SKM-1 treated with dmso at 0.1 percent for 144 hours (cell line): ENCODE measurements around the gene CACNA1A.

Source experiments
- DNase-seq: peaks from one replicate; lab custom pipeline; 2025; ENCODE audit not compliant: unreplicated experiment; lab: John Stamatoyannopoulos, UW

The CACNA1A gene

GRCh38 chr19:13493516-13494310, 12.6 kb downstream of the CACNA1A start:
- DNase-seq = no peak

DNA sequence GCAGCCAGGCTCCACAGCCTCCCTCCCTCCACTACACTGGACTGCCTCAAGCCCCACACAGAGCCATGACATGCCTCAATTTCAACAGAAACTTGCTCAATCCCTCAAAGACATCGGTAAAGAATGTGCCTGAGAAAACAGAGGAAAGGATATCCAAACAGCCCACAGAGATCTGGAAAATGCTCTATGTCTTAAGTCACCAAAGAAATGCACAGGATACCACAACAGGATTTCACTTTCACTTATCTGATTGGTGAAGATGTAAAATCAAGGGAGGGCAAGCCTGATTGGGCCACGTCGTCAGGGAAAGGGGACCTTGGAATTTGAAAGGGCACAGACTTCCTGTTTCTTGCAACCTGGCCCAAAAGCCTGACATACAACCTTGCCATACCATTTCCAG, 14.2 kb downstream of the CACNA1A start:
- no peak for DNase-seq

DNA sequence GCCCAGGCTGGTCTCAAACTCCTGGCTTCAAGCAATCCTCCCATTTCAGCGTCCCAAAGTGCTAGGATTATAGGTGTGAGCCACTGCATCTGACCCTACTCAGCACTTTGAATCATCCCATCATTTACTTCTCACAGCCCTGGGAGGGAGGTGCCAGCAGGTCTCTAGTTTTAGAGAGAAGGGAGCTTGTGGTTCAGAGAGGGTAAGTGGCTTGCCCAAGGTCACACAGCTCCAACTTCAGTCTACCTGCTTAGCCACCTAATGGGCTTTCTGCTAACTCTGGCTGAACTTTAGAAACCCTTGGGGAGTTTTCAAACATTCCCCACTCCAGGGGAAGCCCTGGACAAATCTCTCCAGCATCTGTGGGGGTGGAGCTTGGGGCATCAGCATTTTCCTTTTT, 18.3 kb downstream of the CACNA1A start:
- DNase-seq = no peak

DNA sequence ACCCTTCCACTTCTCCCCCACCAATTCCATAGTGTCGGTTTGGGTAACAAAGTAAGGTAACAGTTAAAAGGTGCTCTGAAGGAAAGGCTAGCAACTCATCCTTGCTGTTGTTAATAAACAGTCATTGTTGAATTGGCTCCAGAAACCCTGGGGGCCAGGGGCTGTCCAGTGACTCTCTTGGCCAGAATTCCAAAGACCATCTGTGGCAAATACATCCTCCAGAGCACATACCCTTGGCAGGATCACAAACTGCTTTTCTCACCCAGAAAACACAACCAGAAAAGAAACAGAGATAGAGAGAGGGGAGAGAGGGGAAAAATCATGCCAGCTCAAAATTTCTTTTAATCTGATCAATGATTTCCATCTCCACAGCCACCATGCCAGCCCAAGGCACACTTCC, 22.1 kb downstream of the CACNA1A start:
- DNase-seq = no peak

GRCh38 chr19:13483215-13483614, 23.1 kb downstream of the CACNA1A start:
- no peak for DNase-seq

DNA sequence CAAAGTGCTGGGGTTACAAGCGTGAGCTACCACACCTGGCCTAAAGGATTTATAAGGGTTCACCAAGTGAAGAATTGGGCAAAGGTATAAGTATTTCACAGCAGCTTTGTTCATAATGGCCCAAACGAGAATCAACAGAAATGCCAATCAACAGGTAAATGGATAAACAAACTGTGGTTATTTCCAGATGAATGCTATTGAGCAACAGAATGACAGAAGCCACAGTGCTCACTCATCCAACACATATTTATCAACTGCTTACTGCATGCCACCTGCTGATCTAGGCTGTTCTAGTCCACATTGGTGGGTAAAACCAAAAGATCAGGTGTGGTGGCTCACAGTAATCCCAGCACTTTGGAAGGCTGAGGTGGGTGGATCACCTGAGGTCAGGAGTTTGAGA, 27.7 kb downstream of the CACNA1A start:
- no peak for DNase-seq

DNA sequence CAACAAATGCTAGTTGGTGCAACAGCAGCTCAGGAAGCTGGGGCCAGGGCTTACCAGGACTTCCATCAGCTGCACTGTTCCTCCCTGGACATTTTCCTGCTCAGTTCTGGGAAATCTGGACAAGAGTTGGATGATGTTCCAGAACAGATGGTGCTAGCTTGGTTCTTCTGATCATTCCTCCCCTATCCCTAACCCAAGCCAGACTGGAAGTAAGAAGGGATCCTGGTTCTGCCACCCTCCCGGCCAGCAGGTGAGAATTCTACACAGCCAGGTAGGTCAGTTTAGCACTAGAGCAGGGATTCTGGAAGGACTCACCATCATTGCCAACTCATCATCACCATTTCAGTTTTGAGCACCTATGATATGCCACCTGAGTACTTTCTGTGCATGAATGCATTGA, 30.2 kb downstream of the CACNA1A start:
- DNase-seq = no peak

DNA sequence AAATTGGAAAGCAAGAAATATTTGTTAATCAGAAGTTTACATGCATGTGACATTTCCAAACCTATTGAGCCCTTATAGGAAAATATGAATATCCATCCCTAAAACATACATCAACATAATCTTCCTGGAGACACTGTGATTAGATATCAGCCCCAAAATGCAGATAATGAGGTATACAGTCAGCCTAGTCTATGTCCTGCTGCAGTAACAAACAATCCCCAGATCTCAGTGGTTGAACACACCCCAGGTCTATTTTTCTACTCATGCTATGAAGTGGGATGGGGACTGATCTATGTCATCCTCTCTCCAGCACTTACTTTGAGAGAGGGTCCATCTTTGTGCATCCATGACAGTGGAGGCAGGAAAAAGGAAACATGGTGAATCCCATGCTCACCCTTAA, 31.2 kb downstream of the CACNA1A start:
- DNase-seq = no peak

- DNase-seq = no peak
Measured at GRCh38 chr19:13466697-13467096, 39.6 kb downstream of the CACNA1A start.

- no peak for DNase-seq
Measured at GRCh38 chr19:13463296-13463695, 43.0 kb downstream of the CACNA1A start.

GRCh38 chr19:13461536-13461935, 44.7 kb downstream of the CACNA1A start:
- no peak for DNase-seq

GRCh38 chr19:13460045-13460444, 46.2 kb downstream of the CACNA1A start:
- DNase-seq = no peak

- DNase-seq = no peak
Measured at GRCh38 chr19:13459351-13459750, 46.9 kb downstream of the CACNA1A start.

DNA sequence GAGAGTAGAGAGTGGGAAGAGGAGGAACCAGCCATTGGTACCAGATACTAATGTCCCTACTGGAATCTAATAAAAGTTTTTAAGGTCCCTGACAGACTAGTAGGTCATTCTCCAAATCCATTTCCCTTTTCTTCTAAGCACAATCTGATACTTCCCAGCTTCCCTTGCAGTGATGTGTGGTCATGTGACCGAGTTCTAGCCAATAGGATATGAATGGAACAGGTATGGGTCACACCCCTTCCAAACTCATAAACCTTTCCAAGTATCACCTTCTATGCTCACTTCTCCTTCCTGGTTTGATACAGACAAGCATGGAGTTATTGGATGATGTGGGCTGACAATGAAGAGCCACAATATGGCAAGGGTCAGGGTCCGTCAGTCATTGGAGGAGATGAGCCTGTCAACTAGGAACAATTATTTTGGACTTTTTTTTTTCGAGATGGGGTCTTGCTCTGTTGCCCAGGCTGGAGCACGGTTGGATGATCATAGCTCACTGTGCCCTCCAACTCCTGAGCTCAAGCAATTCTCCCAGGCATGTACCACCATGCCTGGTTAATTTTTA, 54.8 kb downstream of the CACNA1A start:
- no peak for DNase-seq

GRCh38 chr19:13447978-13448377, 58.3 kb downstream of the CACNA1A start:
- no peak for DNase-seq

DNA sequence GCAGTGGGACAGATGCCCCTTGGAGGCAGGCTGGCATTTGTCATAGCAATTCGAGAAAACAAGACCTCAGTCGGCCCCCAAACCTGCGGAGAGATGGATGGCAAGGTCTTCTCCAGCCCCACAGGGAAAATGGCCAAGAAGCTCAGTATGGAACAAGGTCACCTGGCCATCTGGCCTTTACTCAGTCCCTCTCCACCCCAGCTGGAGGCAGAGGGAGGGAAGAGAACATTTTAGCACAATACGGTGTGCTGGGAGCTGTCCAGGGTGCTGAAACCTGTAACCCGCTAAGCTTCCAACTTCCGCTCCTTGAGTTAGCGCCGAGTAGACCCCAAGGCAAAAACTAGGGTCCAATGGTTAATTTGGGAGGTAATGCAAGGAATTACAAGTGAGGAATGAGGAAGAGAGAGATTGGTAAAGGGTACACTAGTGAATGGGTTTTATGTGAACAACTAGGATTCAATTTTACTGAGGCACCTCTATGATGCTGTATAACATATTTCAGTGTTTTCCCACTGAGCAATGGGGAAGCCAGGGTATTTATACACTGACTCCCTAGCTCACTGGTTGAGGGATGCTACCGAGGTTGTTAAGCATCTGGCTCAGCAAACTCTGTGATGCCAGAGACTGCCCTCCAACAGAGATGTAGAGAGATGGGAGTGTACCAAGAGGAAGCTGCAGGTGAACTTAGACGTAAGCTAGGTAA, 64.3 kb downstream of the CACNA1A start:
- no peak for DNase-seq

- no peak for DNase-seq
Measured at GRCh38 chr19:13437919-13438618, 68.2 kb downstream of the CACNA1A start.

DNA sequence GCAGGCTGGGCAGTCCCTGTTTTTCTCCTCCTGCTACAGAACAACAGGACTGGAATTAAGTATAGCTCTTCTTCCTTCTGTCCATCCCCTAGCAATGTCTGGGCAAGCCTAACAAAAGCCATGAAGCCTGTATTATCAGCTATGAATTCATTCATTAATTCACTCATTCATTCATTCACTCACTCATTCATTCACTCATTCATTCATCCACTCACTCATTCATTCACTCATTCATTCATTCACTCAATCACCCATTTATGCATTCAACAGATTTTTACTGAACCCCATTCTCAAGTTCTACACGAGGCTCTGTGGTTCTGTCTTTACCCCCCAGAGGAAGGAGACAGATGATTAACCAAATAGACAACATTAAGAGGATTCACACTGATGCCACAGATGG, 69.9 kb downstream of the CACNA1A start:
- DNase-seq = no peak

GRCh38 chr19:13430790-13431582, 75.3 kb downstream of the CACNA1A start:
- DNase-seq = peak; percentile 32

DNA sequence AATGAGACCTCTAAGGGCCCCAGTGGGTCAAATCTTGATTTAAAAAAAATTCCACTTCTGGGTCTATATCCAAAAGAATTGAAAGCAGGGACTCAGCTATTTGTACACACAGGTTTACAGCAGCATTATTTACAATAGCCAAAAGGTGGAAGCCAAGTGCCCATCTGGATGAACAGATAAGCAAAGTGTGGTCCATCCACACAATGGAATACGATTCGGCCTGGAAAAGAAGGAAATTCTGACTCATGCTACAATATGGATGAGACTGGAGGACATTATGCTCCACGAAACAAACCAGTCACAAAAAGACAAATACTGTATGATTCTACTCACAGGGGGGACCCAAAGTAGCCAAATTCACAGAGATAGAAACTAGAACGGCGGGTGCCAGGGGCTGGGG, 76.7 kb downstream of the CACNA1A start:
- DNase-seq = no peak

DNA sequence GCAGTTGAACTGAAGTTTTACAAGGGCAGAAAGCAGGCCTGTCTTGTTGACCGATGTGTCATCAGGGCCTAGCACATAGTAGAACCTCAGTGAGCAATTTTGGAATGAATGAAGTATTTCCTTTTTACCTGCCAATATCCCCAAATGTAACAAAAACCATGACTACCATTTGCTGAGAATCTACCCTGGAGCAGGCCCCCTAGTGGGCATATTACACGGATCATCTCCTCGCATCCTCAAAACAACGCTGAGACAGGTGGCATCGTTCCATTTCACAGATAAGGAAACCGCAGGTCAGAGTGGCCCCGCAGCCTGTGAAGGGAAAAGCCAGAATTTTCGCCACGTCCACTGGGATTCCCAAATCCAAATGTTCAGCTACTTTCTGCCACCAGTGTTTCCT, 77.9 kb downstream of the CACNA1A start:
- DNase-seq = no peak
